Measurements from ENCODE around the gene TMEM258.

TMEM258 gene

DNA sequence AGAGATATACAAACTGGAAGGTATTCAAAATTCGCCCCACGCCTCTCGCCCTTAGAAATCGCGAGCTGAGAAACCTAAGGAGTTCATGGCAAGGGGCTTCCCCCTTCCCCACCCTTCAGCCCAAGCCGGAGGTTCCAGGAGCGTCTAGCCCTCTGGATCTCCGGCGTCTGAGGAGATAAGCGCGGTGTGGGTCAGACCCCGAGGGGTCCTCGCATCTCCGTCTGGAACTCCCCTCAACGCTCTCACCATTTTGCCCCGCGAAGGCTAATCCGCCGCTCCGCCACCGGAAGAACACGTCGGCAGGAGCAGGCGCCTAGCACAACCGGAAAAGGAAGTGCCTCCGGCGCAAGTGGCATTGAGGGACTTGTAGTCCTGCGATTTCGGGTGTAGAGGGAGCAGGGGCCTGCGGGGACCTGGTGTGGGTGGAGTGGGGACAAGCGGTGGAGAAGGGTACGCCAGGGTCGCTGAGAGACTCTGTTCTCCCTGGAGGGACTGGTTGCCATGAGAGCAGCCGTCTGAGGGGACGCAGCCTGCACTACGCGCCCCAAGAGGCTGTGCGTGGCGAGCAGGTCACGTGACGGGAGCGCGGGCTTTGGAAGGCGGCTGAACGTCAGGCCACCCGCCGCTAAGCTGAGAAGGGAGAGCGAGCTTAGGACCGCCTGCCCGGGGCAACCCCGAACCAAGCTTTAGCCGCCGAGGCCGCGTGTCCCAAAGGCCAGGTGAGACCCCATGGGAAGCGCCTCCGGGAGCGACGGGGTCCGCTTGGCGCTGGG is at the start of gene TMEM258, which contains the start of gene FEN1:
TMEM258 (minus strand) TSS at position 290 of the 773 bp plus-strand sequence; CDS start at position 249, 41 bp downstream.
FEN1 (plus strand) TSS at position 602 of the 773 bp plus-strand sequence. CDS start 2,451 bp downstream, outside the sequence.
- DNase-seq (ENCODE audit: low read depth), result peak; percentile 95
- H3K4me3 ChIP-seq (ENCODE audit: low read depth, low read length), result peak within 1 kb of the TSS; percentile 97
- TF ChIP-seq, protein P1, sequence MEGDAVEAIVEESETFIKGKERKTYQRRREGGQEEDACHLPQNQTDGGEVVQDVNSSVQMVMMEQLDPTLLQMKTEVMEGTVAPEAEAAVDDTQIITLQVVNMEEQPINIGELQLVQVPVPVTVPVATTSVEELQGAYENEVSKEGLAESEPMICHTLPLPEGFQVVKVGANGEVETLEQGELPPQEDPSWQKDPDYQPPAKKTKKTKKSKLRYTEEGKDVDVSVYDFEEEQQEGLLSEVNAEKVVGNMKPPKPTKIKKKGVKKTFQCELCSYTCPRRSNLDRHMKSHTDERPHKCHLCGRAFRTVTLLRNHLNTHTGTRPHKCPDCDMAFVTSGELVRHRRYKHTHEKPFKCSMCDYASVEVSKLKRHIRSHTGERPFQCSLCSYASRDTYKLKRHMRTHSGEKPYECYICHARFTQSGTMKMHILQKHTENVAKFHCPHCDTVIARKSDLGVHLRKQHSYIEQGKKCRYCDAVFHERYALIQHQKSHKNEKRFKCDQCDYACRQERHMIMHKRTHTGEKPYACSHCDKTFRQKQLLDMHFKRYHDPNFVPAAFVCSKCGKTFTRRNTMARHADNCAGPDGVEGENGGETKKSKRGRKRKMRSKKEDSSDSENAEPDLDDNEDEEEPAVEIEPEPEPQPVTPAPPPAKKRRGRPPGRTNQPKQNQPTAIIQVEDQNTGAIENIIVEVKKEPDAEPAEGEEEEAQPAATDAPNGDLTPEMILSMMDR (IDR thresholded peaks at IDR 0.05; ENCODE audit: insufficient read depth, low read depth, low read length, missing control alignments), result no peak

DNA sequence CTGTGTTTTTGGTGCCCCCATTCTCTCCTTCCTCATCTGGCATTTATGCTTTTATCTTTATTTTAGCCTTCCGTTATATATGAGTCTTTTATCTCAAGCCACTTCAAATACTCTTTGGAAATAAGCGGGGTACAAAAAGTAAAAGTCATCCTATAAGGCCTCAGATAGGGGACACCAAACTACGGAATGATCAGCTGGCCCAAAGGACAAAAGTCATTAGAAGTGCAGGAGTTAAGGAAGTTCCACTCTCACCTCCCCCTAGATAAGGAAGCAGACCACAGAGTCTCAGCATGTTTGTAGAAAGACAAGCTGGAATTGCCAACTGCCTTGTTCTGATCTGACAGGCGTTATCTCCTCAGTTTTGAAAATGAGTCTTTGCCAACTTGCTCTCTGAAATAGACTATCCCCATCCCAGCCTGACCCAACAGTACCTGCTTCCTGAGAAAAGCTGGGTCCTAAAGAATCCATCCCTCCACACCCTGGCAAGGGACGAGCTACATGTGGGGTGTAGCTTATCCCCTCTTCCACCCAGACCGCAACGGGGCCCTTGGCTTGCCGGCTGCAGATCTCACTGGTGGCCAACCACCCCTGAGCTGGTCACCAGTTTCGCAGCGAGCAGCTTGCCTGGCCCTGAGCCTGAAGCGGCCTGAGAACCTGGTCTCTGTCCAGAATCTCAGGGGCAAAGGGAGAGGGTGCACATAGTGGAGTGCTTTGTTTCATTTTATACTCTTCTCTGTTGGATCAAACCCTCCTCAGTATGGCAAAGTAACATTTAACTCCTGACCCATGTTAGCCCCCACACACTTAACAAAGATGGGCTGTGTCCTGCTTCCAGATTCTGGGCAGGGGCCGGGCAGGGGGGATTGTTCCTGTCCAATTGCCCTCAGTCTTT is 49.5 kb upstream of the TMEM258 start:
- H3K4me3 ChIP-seq (ENCODE audit: low read depth, low read length), result no peak overlapping the region
- DNase-seq (ENCODE audit: low read depth), result no peak
- TF ChIP-seq, protein P1 (IDR thresholded peaks at IDR 0.05; ENCODE audit: insufficient read depth, low read depth, low read length, missing control alignments), result no peak

DNA sequence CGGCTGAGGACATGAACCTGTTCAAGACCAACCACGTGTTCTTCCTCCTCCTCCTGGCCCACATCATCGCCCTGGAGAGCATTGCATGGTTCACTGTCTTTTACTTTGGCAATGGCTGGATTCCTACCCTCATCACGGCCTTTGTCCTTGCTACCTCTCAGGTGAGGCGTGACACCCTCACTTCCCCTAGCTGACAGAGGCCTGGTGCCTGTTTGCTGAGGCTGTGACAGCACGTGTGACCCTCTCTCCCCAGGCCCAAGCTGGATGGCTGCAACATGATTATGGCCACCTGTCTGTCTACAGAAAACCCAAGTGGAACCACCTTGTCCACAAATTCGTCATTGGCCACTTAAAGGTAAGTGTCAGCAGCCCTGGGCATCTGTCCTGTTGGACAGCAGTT is 48.0 kb upstream of the TMEM258 start:
- no peak overlapping the region for H3K4me3 ChIP-seq (ENCODE audit: low read depth, low read length)
- TF ChIP-seq, protein P1 (IDR thresholded peaks at IDR 0.05; ENCODE audit: insufficient read depth, low read depth, low read length, missing control alignments), result no peak
- no peak for DNase-seq (ENCODE audit: low read depth)

DNA sequence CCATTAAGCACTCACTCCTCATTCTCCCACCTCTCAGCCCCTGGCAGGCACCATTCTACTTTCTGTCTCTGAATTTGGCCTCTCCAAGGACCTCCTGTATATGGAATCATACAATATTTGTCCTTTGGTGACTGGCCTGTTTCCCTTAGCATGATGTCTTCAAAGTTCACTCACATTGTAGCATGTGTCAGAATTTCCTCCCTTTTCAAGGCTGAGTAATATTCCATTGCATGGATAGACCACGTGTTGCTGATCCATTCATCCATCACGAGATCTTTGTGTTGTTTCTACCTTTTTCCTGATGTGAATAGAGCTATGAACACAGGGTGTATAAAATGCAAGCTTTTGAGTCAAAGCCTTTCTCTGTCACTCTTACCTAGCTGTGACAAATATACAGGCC is 47.3 kb upstream of the TMEM258 start:
- no peak overlapping the region for H3K4me3 ChIP-seq (ENCODE audit: low read depth, low read length)
- no peak for DNase-seq (ENCODE audit: low read depth)
- TF ChIP-seq, protein P1 (IDR thresholded peaks at IDR 0.05; ENCODE audit: insufficient read depth, low read depth, low read length, missing control alignments), result no peak

DNA sequence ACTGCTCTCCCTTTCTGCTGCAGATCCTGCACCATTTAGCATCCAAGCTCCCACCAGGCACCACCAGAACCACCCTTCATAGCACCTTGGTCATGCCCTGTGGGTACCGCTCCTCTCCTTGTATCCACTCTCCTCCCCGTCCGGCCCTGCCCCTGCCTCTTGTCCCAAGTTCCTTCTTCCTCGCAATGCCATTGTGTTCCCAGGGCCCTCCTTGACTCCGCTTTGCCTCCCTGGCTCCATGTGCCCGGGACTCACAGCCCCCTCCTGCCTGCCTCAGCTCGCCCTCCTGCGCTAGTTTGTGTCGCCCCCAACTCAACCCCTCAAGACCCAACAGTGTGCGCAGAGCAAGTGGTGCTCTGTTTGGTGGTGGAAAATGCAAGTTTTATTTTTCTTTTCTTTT is 46.5 kb upstream of the TMEM258 start:
- DNase-seq (ENCODE audit: low read depth), result no peak
- H3K4me3 ChIP-seq (ENCODE audit: low read depth, low read length), result no peak overlapping the region
- TF ChIP-seq, protein P1 (IDR thresholded peaks at IDR 0.05; ENCODE audit: insufficient read depth, low read depth, low read length, missing control alignments), result no peak

DNA sequence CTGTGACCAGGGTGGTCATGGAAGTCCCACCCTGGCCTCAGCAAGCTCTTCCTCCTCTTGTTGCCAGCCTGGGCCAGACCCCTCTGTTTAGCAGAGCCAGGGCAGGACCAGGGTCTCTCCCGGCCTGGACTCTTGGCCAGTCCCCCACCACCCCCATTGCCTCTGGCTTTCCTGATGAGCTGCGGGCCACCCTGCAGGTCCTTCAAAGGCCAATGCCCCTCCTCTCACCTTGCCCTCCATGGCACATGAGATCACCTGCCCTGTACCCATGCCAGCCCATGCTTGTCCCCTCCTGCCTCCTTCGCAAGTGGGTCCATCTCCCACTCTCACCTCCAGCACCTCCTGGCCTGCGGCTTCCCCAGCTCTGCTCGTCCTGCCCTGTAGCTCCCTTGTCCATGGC is 46.1 kb upstream of the TMEM258 start:
- no peak overlapping the region for H3K4me3 ChIP-seq (ENCODE audit: low read depth, low read length)
- TF ChIP-seq, protein P1 (IDR thresholded peaks at IDR 0.05; ENCODE audit: insufficient read depth, low read depth, low read length, missing control alignments), result no peak
- DNase-seq (ENCODE audit: low read depth), result no peak
